HG02571 (cell line): ENCODE data around the gene CLEC14A.

Source experiments
- ATAC-seq: cut with Tn5 transposase; IDR thresholded peaks from one replicate; pipeline ENCODE4 v1.9.1; 2021; ENCODE audit warnings: mild to moderate bottlenecking, moderate library complexity; ENCODE audit not compliant: unreplicated experiment

Gene CLEC14A

GRCh38 chr14:38255673-38256532, at the start of gene CLEC14A:
TSS of gene CLEC14A (minus strand) at chr14:38256093. CDS start at chr14:38256022, 71 bp downstream.
- ATAC-seq: no peak

GRCh38 chr14:38302966-38303365, 47.1 kb upstream of the CLEC14A start:
- no peak for ATAC-seq

- no peak for ATAC-seq
Observed at GRCh38 chr14:38302034-38302433, 46.1 kb upstream of the CLEC14A start.

- no peak for ATAC-seq
Observed at GRCh38 chr14:38297681-38298080, 41.8 kb upstream of the CLEC14A start.

GRCh38 chr14:38291681-38292467, 36.0 kb upstream of the CLEC14A start:
- ATAC-seq: no peak

GRCh38 chr14:38290601-38291188, 34.8 kb upstream of the CLEC14A start:
- no peak for ATAC-seq

GRCh38 chr14:38286452-38286851, 30.6 kb upstream of the CLEC14A start:
- no peak for ATAC-seq

- ATAC-seq: no peak
Observed at GRCh38 chr14:38285962-38286361, 30.1 kb upstream of the CLEC14A start.

- ATAC-seq: no peak
Observed at GRCh38 chr14:38282936-38283335, 27.0 kb upstream of the CLEC14A start.

- no peak for ATAC-seq
Observed at GRCh38 chr14:38280081-38280480, 24.2 kb upstream of the CLEC14A start.

- ATAC-seq: no peak
Observed at GRCh38 chr14:38279572-38279971, 23.7 kb upstream of the CLEC14A start.

GRCh38 chr14:38278035-38278434, 22.1 kb upstream of the CLEC14A start:
- ATAC-seq: no peak

GRCh38 chr14:38262844-38263243, 7.0 kb upstream of the CLEC14A start:
- ATAC-seq: no peak

- ATAC-seq: no peak
Observed at GRCh38 chr14:38261620-38262019, 5.7 kb upstream of the CLEC14A start.

GRCh38 chr14:38257507-38257906, 1.6 kb upstream of the CLEC14A start:
- ATAC-seq: no peak

GRCh38 chr14:38256533-38256840, 594 bp upstream of the CLEC14A start:
- no peak for ATAC-seq

GRCh38 chr14:38255408-38255672, 553 bp downstream of the CLEC14A start:
- no peak for ATAC-seq

GRCh38 chr14:38254571-38255407, 1.1 kb downstream of the CLEC14A start:
- no peak for ATAC-seq

- no peak for ATAC-seq
Observed at GRCh38 chr14:38253676-38254075, 2.2 kb downstream of the CLEC14A start.

GRCh38 chr14:38252066-38252710, 3.7 kb downstream of the CLEC14A start:
- no peak for ATAC-seq

- no peak for ATAC-seq
Observed at GRCh38 chr14:38250331-38250730, 5.6 kb downstream of the CLEC14A start.
